Uterus (tissue), 2 donors: ENCODE measurements around the gene RBBP8.

Experiments
- POLR2A ChIP-seq, 2 donors: fragments of 450-650 bp; IDR thresholded peaks; one replicate each; pipeline ENCODE4 v1.6.1; 2016; ENCODE audit warnings: antibody characterized with exemption in 2 of 2, mild to moderate bottlenecking in 1 of 2, moderate library complexity in 1 of 2
- TF ChIP-seq, protein P1 (sequence below), 4 experiments: fragments of 200-600 bp in 2 of 4; fragments of 450-650 bp in 2 of 4; sonication (generic) in 2 of 4; IDR thresholded peaks; one replicate each; pipeline ENCODE4 v1.5.1; 2016 to 2019; ENCODE audit warnings: antibody characterized with exemption in 4 of 4, mild to moderate bottlenecking in 2 of 4, moderate library complexity in 1 of 4

DNA sequence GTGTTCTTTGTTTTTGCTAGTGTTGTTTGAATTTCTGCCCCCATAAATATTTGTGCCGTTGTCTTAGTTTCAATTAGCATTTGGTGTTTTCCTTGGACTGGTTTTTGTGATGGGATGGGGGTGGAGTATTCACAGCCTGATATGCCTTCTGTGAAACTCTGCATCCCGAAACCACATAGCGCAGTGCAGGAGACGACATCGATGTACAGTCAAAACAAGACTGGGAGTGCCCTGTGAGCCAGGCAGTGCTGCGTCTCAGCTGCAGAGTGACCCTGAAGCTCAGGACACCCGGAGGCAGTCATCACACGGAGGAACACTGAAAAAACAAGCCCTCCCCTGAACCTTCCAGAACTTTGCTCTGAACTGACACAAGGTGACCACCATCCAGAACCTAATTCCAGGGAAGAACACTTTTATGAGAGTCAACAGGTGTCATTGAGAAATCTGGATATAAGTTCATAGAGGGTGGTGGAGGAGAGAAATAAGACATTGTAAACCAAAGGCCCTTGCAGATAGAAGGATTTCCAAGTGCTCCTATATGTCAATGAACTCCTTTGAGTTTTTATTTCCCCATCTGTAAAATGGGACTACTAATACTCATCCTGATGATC lies 141.0 kb downstream of the RBBP8 start:
- no peak for TF ChIP-seq POLR2A (IDR thresholded peaks at IDR 0.05)
- TF ChIP-seq, protein P1, sequence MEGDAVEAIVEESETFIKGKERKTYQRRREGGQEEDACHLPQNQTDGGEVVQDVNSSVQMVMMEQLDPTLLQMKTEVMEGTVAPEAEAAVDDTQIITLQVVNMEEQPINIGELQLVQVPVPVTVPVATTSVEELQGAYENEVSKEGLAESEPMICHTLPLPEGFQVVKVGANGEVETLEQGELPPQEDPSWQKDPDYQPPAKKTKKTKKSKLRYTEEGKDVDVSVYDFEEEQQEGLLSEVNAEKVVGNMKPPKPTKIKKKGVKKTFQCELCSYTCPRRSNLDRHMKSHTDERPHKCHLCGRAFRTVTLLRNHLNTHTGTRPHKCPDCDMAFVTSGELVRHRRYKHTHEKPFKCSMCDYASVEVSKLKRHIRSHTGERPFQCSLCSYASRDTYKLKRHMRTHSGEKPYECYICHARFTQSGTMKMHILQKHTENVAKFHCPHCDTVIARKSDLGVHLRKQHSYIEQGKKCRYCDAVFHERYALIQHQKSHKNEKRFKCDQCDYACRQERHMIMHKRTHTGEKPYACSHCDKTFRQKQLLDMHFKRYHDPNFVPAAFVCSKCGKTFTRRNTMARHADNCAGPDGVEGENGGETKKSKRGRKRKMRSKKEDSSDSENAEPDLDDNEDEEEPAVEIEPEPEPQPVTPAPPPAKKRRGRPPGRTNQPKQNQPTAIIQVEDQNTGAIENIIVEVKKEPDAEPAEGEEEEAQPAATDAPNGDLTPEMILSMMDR (IDR thresholded peaks at IDR 0.05): no peak
